K562 (cell line): ENCODE data around the gene SLC16A1. TPM values are rescaled to one million over a fixed set of nuclear protein-coding genes. Genes with fewer than 3 reads are reported as not detected.
A peak's percentile ranks its signal among the peaks of the same experiment; 100 is the strongest.

ENCODE experiments used
- BACH1 ChIP-seq: fragments of 200-800 bp; sonication (Bioruptor generic); IDR thresholded peaks from 2 replicates; pipeline ENCODE4 v1.6.1; 2016; ENCODE audit warnings: missing genetic modification characterization, missing compliant biosample characterization
- BCL6 ChIP-seq: fragments of 250-450 bp; sonication (Bioruptor Pico); IDR thresholded peaks from 2 replicates; pipeline ENCODE4 v1.4.0; 2020
- CHD1 ChIP-seq: fragments of 200-600 bp; sonication (generic); IDR thresholded peaks from one replicate; pipeline ENCODE4 v1.6.1; 2012; ENCODE audit warnings: mild to moderate bottlenecking, moderate library complexity, low read length, inconsistent platforms
- FOXK2 ChIP-seq, 2 experiments: fragments of 450-650 bp; IDR thresholded peaks in 1 of 2; conservative IDR thresholded peaks in 1 of 2; 2 replicates each; pipeline ENCODE4 v1.6.1; 2016; ENCODE audit warnings: low read depth in 2 of 2, mild to moderate bottlenecking in 1 of 2
- FOXO4 ChIP-seq: fragments of 450-650 bp; formaldehyde crosslinking; IDR thresholded peaks from 2 replicates; pipeline ENCODE4 v1.4.0; 2020; ENCODE audit warnings: mild to moderate bottlenecking, moderate library complexity
- GABPA ChIP-seq: fragments of 200-800 bp; sonication (Bioruptor generic); conservative IDR thresholded peaks from 2 replicates; pipeline ENCODE4 v1.6.1; 2016; ENCODE audit warnings: low read depth, missing genetic modification characterization, missing compliant biosample characterization
- GTF2E2 ChIP-seq: fragments of 200-800 bp; sonication (Bioruptor generic); IDR thresholded peaks from 2 replicates; pipeline ENCODE4 v1.6.1; 2016; ENCODE audit warnings: missing genetic modification characterization, missing compliant biosample characterization
- JUND ChIP-seq, 2 experiments: IDR thresholded peaks; 2 replicates in 1 of 2; 3 replicates in 1 of 2; pipeline ENCODE4 v1.6.1; 2011; ENCODE audit warnings: borderline replicate concordance in 2 of 2, low read depth in 2 of 2, low read length in 2 of 2, improper control_type of control experiment in 1 of 2, missing biosample characterization in 1 of 2, missing genetic modification characterization in 1 of 2, missing genetic modification reagents in 1 of 2
- KDM1A ChIP-seq, 2 experiments: fragments of 450-650 bp; IDR thresholded peaks; 2 replicates each; pipeline ENCODE4 v1.6.1; 2016; ENCODE audit warnings: mild to moderate bottlenecking in 2 of 2
- MAZ ChIP-seq, 2 experiments: fragments of 450-650 bp in 1 of 2; sonication (generic) in 1 of 2; formaldehyde crosslinking; IDR thresholded peaks in 1 of 2; conservative IDR thresholded peaks in 1 of 2; 2 replicates each; pipeline versions ENCODE4 v1.4.0 to v1.5.0; 2020; ENCODE audit warnings: mild to moderate bottlenecking in 1 of 2, missing genetic modification reagents in 1 of 2
- MED1 ChIP-seq: sonication (generic); formaldehyde crosslinking; IDR thresholded peaks from 2 replicates; pipeline ENCODE4 v1.8.1; 2023; ENCODE audit warnings: missing genetic modification reagents, borderline replicate concordance
- PATZ1 ChIP-seq: fragments of 250-450 bp; sonication (Bioruptor Pico); IDR thresholded peaks from 2 replicates; pipeline ENCODE4 v1.5.0; 2020; ENCODE audit warnings: mild to moderate bottlenecking, borderline replicate concordance
- PRPF4 ChIP-seq: fragments of 200-400 bp; formaldehyde crosslinking; IDR thresholded peaks from one replicate; pipeline ENCODE4 v1.6.1; 2017; ENCODE audit warnings: low read length, low read depth, mild to moderate bottlenecking; ENCODE audit not compliant: insufficient read depth, poor library complexity, severe bottlenecking
- PYGO2 ChIP-seq: fragments of 450-650 bp; IDR thresholded peaks from 2 replicates; pipeline ENCODE4 v1.6.1; 2016; ENCODE audit warnings: mild to moderate bottlenecking, missing genetic modification characterization, moderate library complexity, missing compliant biosample characterization
- ZFP30 ChIP-seq: fragments of 250-450 bp; sonication (Bioruptor Pico); IDR thresholded peaks from 2 replicates; pipeline ENCODE4 v1.8.0; 2022; ENCODE audit warnings: moderate library complexity, mild to moderate bottlenecking, inconsistent platforms, borderline replicate concordance
- ZNF133 ChIP-seq: fragments of 250-450 bp; sonication (Bioruptor Pico); IDR thresholded peaks from 2 replicates; pipeline ENCODE4 v1.4.0; 2020; ENCODE audit warnings: mild to moderate bottlenecking
- ZNF134 ChIP-seq: fragments of 250-450 bp; sonication (Bioruptor Pico); conservative IDR thresholded peaks from 2 replicates; pipeline ENCODE4 v1.4.0; 2020
- ZNF551 ChIP-seq: fragments of 250-450 bp; sonication (Bioruptor Pico); IDR thresholded peaks from 2 replicates; pipeline ENCODE4 v1.5.0; 2021; ENCODE audit warnings: mild to moderate bottlenecking, moderate library complexity
- ZNF561 ChIP-seq: fragments of 450-650 bp; formaldehyde crosslinking; conservative IDR thresholded peaks from 2 replicates; pipeline ENCODE4 v1.4.0; 2020; ENCODE audit warnings: mild to moderate bottlenecking, moderate library complexity
- ZNF584 ChIP-seq: fragments of 200-800 bp; sonication (Bioruptor generic); IDR thresholded peaks from 2 replicates; pipeline ENCODE4 v1.6.1; 2016; ENCODE audit warnings: low read depth, mild to moderate bottlenecking, missing genetic modification characterization, missing compliant biosample characterization
- ZNF740 ChIP-seq, 3 experiments: fragments of 200-800 bp in 1 of 3; sonication (Bioruptor generic) in 1 of 3; sonication (generic) in 1 of 3; formaldehyde crosslinking in 1 of 3; IDR thresholded peaks; 2 replicates each; pipeline versions ENCODE4 v1.6.1 to v1.8.0; 2016 to 2022; ENCODE audit warnings: mild to moderate bottlenecking in 2 of 3, missing compliant biosample characterization in 2 of 3, missing genetic modification characterization in 2 of 3, missing genetic modification reagents in 1 of 3
- ZNF77 ChIP-seq: fragments of 250-450 bp; sonication (Bioruptor Pico); IDR thresholded peaks from 2 replicates; pipeline ENCODE4 v1.5.0; 2020
- polyA plus RNA-seq, 8 experiments: library from polyadenylated mRNA; depleted of rRNA in 4 of 8; stranded (reverse) in 5 of 8; unstranded in 3 of 8; fragments of >200 nt; fragmentation: Nextera tagmentation in 2 of 8; fragmentation: Illumina TruSeq in 1 of 8; extraction: Ambion mirVana in 2 of 8; extraction: Trizol in 1 of 8; gene quantifications; 2 replicates each; pipeline versions ENCODE4 v1.2.1 to v1.2.3, GENCODE V29; 2011 to 2014; ENCODE audit warnings: inconsistent platforms in 1 of 8, missing spikeins in 1 of 8
- total RNA-seq, 7 experiments: library from RNA; depleted of rRNA in 6 of 7; stranded (reverse); fragments of >200 nt in 6 of 7; fragmentation: Illumina TruSeq in 2 of 7; extraction: Trizol in 2 of 7; gene quantifications; 2 replicates each; pipeline versions ENCODE4 v1.2.1 to v1.2.3, GENCODE V29; 2011 to 2021; ENCODE audit warnings: low replicate concordance in 1 of 7

The SLC16A1 gene
- total and polyA plus RNA-seq, 9 of the 15 experiments (the other 6 are each of a cell fraction or from before 2014, with no cell fraction given) = 73.1 to 244 (median 117) TPM

- TF ChIP-seq KDM1A (IDR thresholded peaks at IDR 0.05) (no peak), GABPA (tag) (no peak), ZNF584 (CRISPR knock-in tag) (0 out of 2 replicates have a peak, but pooled peaks have one; percentile 61), ZFP30 (CRISPR knock-in tag) (no peak), BACH1 (tag) (peak; percentile 81; the same call in 1 of the 2 replicates), FOXO4 (CRISPR knock-in tag) (peak; percentile 63; the same call in 1 of the 2 replicates), PRPF4 (no peak), MED1 (CRISPR knock-in tag) (no peak), CHD1 (no peak), ZNF561 (0 out of 2 replicates have a peak, but pooled peaks have one; percentile 40), ZNF133 (no peak), JUND (IDR thresholded peaks at IDR 0.05; ENCODE audit: borderline replicate concordance, low read depth, low read length) (no peak), JUND (tag; IDR thresholded peaks at IDR 0.05; ENCODE audit: borderline replicate concordance, low read depth, low read length) (peak; percentile 40; the same call in 1 of the 3 replicates), FOXK2 (conservative IDR thresholded peaks at IDR 0.05 in 1 of 2, IDR thresholded peaks at IDR 0.05 in 1 of 2; ENCODE audit: low read depth in 2 of 2) (no peak), ZNF551 (0 out of 2 replicates have a peak, but pooled peaks have one; percentile 45), ZNF77 (no peak), BCL6 (CRISPR knock-in tag) (peak; percentile 71; the same call in 1 of the 2 replicates), PATZ1 (CRISPR knock-in tag) (0 out of 2 replicates have a peak, but pooled peaks have one; percentile 84), PYGO2 (tag) (peak; percentile 95), ZNF134 (CRISPR knock-in tag) (no peak; the same call in 1 of the 2 replicates), ZNF740 (CRISPR knock-in tag; IDR thresholded peaks at IDR 0.05) (no peak), ZNF740 (tag; IDR thresholded peaks at IDR 0.05) (peak in 1 of 2 experiments; percentile 95; a peak in 2 of 4 replicates), GTF2E2 (tag) (no peak), MAZ (CRISPR knock-in tag; conservative IDR thresholded peaks at IDR 0.05 in 1 of 2, IDR thresholded peaks at IDR 0.05 in 1 of 2) (peak in 1 of 2 experiments; percentile 64; a peak in 1 of 4 replicates)
These were observed 53.8 kb downstream of the SLC16A1 start (continued) for GRCh38 chr1:112902221-112902620.
